Stomach (tissue), 4 donors: Measurements from ENCODE around the gene LMCD1.

Source experiments
- EP300 ChIP-seq: sonication (generic); formaldehyde crosslinking; IDR thresholded peaks from one replicate; pipeline ENCODE4 v1.6.1; 2017; ENCODE audit warnings: antibody characterized with exemption
- POLR2AphosphoS5 ChIP-seq, 3 donors: sonication (generic); formaldehyde crosslinking; IDR thresholded peaks; one replicate each; pipeline ENCODE4 v1.6.1; 2016; ENCODE audit warnings: antibody characterized with exemption in 3 of 3
- TF ChIP-seq, protein P1 (sequence below), 7 experiments: fragments of 450-650 bp in 4 of 7; fragments of 200-600 bp in 3 of 7; sonication (generic) in 3 of 7; IDR thresholded peaks; one replicate each; pipeline ENCODE4 v1.5.1; 2016 to 2019; ENCODE audit warnings: antibody characterized with exemption in 7 of 7, control low read depth in 2 of 7, mild to moderate bottlenecking in 1 of 7

DNA sequence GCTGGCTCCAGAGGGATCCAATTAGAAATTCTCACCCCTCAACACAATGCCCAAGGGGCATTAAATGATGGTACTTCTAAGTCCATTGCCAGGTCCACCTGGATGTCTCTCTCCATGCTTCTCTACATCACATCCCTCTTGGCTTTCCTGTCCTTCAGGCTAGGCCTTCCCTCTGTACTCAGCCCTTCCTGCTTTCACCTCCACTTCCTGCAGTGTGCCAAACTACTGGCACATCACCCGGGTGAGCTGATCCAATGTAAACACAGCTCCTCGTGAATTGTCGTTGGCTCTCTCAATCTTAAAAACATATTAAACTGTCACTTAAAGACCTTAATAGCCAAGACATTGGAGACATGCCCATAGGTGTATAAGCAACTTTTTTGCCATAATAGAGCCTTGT lies 4.0 kb downstream of the LMCD1 start:
- TF ChIP-seq POLR2AphosphoS5 (IDR thresholded peaks at IDR 0.05): peak in 2 of 3 donors; percentile 23 to 64
- no peak for TF ChIP-seq EP300
- TF ChIP-seq, protein P1, sequence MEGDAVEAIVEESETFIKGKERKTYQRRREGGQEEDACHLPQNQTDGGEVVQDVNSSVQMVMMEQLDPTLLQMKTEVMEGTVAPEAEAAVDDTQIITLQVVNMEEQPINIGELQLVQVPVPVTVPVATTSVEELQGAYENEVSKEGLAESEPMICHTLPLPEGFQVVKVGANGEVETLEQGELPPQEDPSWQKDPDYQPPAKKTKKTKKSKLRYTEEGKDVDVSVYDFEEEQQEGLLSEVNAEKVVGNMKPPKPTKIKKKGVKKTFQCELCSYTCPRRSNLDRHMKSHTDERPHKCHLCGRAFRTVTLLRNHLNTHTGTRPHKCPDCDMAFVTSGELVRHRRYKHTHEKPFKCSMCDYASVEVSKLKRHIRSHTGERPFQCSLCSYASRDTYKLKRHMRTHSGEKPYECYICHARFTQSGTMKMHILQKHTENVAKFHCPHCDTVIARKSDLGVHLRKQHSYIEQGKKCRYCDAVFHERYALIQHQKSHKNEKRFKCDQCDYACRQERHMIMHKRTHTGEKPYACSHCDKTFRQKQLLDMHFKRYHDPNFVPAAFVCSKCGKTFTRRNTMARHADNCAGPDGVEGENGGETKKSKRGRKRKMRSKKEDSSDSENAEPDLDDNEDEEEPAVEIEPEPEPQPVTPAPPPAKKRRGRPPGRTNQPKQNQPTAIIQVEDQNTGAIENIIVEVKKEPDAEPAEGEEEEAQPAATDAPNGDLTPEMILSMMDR (IDR thresholded peaks at IDR 0.05): no peak
